ENCODE results near the gene GRIK3.

Gene GRIK3

DNA sequence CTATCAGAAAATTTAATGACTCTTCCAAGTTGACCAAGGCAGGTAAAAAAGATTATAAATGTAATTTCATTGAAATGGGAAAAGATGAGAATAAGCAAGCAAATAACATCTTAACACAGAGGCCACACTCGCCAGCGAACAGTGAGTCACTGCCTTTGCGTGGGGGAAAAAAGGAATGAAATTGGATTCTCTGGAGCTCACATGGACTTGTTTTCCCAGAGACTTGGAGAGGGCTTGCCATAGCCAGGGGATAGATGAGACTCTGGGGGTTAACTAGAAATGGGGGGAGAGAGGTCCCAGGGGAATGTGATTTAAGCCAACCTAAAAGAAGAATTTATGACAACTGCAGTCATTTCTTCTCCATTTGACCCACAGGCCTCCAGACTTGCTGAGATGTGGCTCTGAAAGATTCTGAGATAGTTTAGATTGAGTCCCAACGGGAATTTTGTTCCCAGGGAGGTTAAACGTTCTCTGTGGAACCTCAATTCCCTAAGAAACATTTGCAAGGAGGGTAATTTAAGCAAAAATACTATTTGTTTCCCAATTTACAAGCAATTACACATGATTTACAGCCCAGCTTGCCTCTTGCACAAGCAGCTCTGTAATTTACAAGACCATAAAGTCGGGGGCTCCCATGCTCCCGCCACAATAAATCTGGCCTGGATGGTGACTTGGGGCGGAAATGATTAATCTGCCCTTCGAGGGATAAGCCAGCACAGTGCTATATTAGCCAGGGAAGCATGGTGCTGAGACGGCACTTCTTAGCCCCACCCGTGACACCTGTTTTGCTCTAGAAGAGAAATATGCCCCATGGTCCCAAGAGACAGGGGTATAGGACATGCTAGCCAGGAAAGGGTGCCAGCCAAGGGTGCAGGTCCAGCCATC is 68.8 kb downstream of the GRIK3 start:
- H3K27ac ChIP-seq (replicated peaks), result no peak overlapping the region
- TF ChIP-seq, protein P1, sequence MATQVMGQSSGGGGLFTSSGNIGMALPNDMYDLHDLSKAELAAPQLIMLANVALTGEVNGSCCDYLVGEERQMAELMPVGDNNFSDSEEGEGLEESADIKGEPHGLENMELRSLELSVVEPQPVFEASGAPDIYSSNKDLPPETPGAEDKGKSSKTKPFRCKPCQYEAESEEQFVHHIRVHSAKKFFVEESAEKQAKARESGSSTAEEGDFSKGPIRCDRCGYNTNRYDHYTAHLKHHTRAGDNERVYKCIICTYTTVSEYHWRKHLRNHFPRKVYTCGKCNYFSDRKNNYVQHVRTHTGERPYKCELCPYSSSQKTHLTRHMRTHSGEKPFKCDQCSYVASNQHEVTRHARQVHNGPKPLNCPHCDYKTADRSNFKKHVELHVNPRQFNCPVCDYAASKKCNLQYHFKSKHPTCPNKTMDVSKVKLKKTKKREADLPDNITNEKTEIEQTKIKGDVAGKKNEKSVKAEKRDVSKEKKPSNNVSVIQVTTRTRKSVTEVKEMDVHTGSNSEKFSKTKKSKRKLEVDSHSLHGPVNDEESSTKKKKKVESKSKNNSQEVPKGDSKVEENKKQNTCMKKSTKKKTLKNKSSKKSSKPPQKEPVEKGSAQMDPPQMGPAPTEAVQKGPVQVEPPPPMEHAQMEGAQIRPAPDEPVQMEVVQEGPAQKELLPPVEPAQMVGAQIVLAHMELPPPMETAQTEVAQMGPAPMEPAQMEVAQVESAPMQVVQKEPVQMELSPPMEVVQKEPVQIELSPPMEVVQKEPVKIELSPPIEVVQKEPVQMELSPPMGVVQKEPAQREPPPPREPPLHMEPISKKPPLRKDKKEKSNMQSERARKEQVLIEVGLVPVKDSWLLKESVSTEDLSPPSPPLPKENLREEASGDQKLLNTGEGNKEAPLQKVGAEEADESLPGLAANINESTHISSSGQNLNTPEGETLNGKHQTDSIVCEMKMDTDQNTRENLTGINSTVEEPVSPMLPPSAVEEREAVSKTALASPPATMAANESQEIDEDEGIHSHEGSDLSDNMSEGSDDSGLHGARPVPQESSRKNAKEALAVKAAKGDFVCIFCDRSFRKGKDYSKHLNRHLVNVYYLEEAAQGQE (IDR thresholded peaks at IDR 0.05; ENCODE audit: insufficient replicate concordance, low read depth), result no peak
- TF ChIP-seq, protein P2, sequence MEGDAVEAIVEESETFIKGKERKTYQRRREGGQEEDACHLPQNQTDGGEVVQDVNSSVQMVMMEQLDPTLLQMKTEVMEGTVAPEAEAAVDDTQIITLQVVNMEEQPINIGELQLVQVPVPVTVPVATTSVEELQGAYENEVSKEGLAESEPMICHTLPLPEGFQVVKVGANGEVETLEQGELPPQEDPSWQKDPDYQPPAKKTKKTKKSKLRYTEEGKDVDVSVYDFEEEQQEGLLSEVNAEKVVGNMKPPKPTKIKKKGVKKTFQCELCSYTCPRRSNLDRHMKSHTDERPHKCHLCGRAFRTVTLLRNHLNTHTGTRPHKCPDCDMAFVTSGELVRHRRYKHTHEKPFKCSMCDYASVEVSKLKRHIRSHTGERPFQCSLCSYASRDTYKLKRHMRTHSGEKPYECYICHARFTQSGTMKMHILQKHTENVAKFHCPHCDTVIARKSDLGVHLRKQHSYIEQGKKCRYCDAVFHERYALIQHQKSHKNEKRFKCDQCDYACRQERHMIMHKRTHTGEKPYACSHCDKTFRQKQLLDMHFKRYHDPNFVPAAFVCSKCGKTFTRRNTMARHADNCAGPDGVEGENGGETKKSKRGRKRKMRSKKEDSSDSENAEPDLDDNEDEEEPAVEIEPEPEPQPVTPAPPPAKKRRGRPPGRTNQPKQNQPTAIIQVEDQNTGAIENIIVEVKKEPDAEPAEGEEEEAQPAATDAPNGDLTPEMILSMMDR (IDR thresholded peaks at IDR 0.05; ENCODE audit: insufficient read depth, low read length), result no peak
- TF ChIP-seq POLR2AphosphoS5 (IDR thresholded peaks at IDR 0.05; ENCODE audit: low read depth) (no peak), GABPA (IDR thresholded peaks at IDR 0.05; ENCODE audit: low read depth) (no peak), SPI1 (IDR thresholded peaks at IDR 0.05; ENCODE audit: borderline replicate concordance, low read depth) (no peak)
- no peak for DNase-seq (ENCODE audit: low read depth in 1 of 2, low spot score in 1 of 2)
- H3K4me3 ChIP-seq (replicated peaks; ENCODE audit: insufficient read depth, low read length), result no peak overlapping the region
- H3K27me3 ChIP-seq (ENCODE audit: insufficient read depth, poor library complexity, severe bottlenecking), result no peaks in the 10 kb centered on the region

DNA sequence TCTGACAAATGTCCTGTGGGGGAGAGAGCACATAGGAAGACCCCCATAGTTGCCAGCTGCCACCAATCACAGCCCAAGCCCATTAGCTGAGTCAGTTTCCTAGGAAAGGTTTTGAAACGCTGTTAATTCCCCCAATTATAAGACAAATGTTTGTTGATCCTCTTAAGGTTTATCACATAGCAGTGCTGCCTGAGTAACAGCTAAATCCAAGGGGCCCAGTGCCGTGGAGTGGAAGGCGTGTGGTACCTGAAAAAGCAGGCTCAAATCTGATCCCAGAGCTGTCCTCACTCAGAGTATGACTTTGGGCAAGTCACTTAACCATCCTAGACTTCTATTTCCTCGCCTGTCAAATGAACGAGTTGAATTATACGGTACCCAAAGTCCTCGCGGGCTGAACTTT is 69.5 kb downstream of the GRIK3 start:
- no peak for DNase-seq (ENCODE audit: low read depth in 1 of 2, low spot score in 1 of 2)
- no peak overlapping the region for H3K4me3 ChIP-seq (replicated peaks; ENCODE audit: insufficient read depth, low read length)
- no peak for TF ChIP-seq POLR2AphosphoS5 (IDR thresholded peaks at IDR 0.05; ENCODE audit: low read depth)
- TF ChIP-seq, protein P1 (IDR thresholded peaks at IDR 0.05; ENCODE audit: insufficient replicate concordance, low read depth), result no peak
- no peak for TF ChIP-seq SPI1 (IDR thresholded peaks at IDR 0.05; ENCODE audit: borderline replicate concordance, low read depth)
- TF ChIP-seq, protein P2 (IDR thresholded peaks at IDR 0.05; ENCODE audit: insufficient read depth, low read length), result no peak
- no peak for TF ChIP-seq GABPA (IDR thresholded peaks at IDR 0.05; ENCODE audit: low read depth)
- H3K27me3 ChIP-seq (ENCODE audit: insufficient read depth, poor library complexity, severe bottlenecking), result no peaks in the 10 kb centered on the region
- H3K27ac ChIP-seq (replicated peaks), result no peak overlapping the region

DNA sequence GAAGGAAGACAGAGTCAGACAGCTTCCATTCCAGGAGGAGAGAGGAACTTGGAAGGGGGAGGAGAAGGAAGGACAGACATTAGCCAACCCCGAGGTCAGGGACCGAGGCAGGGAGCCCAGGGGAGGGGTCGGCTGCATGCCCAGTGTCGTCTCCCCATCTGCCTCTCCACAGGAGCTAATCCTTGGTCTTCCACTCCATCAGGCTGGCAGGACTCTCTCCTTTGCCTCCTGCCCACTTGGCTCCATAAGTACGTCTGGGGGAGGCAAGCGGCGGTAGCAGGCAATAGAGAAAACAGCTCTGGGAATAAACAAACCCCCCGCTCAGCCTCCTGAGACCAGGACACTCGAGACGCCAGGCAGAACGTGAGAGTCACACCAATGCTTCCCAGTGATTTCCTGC is 71.3 kb downstream of the GRIK3 start:
- no peak overlapping the region for H3K4me3 ChIP-seq (replicated peaks; ENCODE audit: insufficient read depth, low read length)
- TF ChIP-seq GABPA (IDR thresholded peaks at IDR 0.05; ENCODE audit: low read depth) (no peak), SPI1 (IDR thresholded peaks at IDR 0.05; ENCODE audit: borderline replicate concordance, low read depth) (no peak), POLR2AphosphoS5 (IDR thresholded peaks at IDR 0.05; ENCODE audit: low read depth) (no peak)
- TF ChIP-seq, protein P2 (IDR thresholded peaks at IDR 0.05; ENCODE audit: insufficient read depth, low read length), result no peak
- TF ChIP-seq, protein P1 (IDR thresholded peaks at IDR 0.05; ENCODE audit: insufficient replicate concordance, low read depth), result no peak
- no peak for DNase-seq (ENCODE audit: low read depth in 1 of 2, low spot score in 1 of 2)
- H3K27me3 ChIP-seq (ENCODE audit: insufficient read depth, poor library complexity, severe bottlenecking), result no peaks in the 10 kb centered on the region
- H3K27ac ChIP-seq (replicated peaks), result no peak overlapping the region
